IPS-15b (cell line): ENCODE data around the gene PRCP.
"Not testable (repeated sequence)": the region's sequence is repeated elsewhere in the genome, so short reads cannot be mapped to it uniquely, and the experiment has no call there.

Source experiments
- H3K27me3 ChIP-seq: one replicate; pipeline ENCODE4 v1.6.1; 2013; ENCODE audit warnings: low read length; ENCODE audit not compliant: control insufficient read depth, insufficient read depth
- H3K36me3 ChIP-seq: one replicate; pipeline ENCODE4 v1.6.1; 2013; ENCODE audit warnings: low read length; ENCODE audit not compliant: control insufficient read depth, insufficient read depth
- H3K4me1 ChIP-seq: one replicate; pipeline ENCODE4 v1.6.1; 2013; ENCODE audit warnings: mild to moderate bottlenecking, low read length; ENCODE audit not compliant: control insufficient read depth, insufficient read depth
- H3K4me3 ChIP-seq: one replicate; pipeline ENCODE4 v1.5.1; 2013; ENCODE audit warnings: low read depth, low read length
- H3K9ac ChIP-seq: one replicate; pipeline ENCODE4 v1.6.1; 2013; ENCODE audit warnings: low read depth, mild to moderate bottlenecking, low read length
- H3K9me3 ChIP-seq: one replicate; pipeline ENCODE4 v1.6.1; 2013; ENCODE audit warnings: mild to moderate bottlenecking, low read length; ENCODE audit not compliant: control insufficient read depth, insufficient read depth

Gene PRCP

GRCh38 chr11:82864268-82864667, 36.0 kb downstream of the PRCP start:
- Histone ChIP-seq H3K4me3 (no peak overlapping the region), H3K9me3 (no peaks in the 10 kb centered on the region)

GRCh38 chr11:82863209-82863608, 37.0 kb downstream of the PRCP start:
- Histone ChIP-seq H3K27me3 (no peaks in the 10 kb centered on the region), H3K9me3 (no peaks in the 10 kb centered on the region), H3K4me1 (no peaks in the 10 kb centered on the region), H3K36me3 (no peaks in the 10 kb centered on the region), H3K9ac (no peak overlapping the region), H3K4me3 (no peak overlapping the region)

More at GRCh38 chr11:82864268-82864667, 36.0 kb downstream of the PRCP start:
- Histone ChIP-seq H3K9ac (no peak overlapping the region), H3K4me1 (no peaks in the 10 kb centered on the region), H3K27me3 (no peaks in the 10 kb centered on the region), H3K36me3 (no peaks in the 10 kb centered on the region)

- no peak overlapping the region for H3K9ac ChIP-seq
- no peak overlapping the region for H3K4me3 ChIP-seq
- H3K4me1 ChIP-seq = no peaks in the 10 kb centered on the region
- H3K9me3 ChIP-seq = no peaks in the 10 kb centered on the region
- H3K27me3 ChIP-seq = no peaks in the 10 kb centered on the region
- no peaks in the 10 kb centered on the region for H3K36me3 ChIP-seq
Observed at GRCh38 chr11:82862379-82862778, 37.9 kb downstream of the PRCP start.

- H3K9me3 ChIP-seq = no peaks in the 10 kb centered on the region
- no peak overlapping the region for H3K4me3 ChIP-seq
- no peaks in the 10 kb centered on the region for H3K36me3 ChIP-seq
- H3K4me1 ChIP-seq = no peaks in the 10 kb centered on the region
- no peak overlapping the region for H3K9ac ChIP-seq
- no peaks in the 10 kb centered on the region for H3K27me3 ChIP-seq
Observed at GRCh38 chr11:82859750-82860149, 40.5 kb downstream of the PRCP start.

GRCh38 chr11:82858556-82859091, 41.6 kb downstream of the PRCP start:
- Histone ChIP-seq H3K36me3 (no peaks in the 10 kb centered on the region), H3K4me3 (no peak overlapping the region), H3K27me3 (no peaks in the 10 kb centered on the region), H3K9ac (no peak overlapping the region), H3K4me1 (no peaks in the 10 kb centered on the region), H3K9me3 (no peaks in the 10 kb centered on the region)

- no peaks in the 10 kb centered on the region for H3K27me3 ChIP-seq
- H3K4me3 ChIP-seq = no peak overlapping the region
- H3K9me3 ChIP-seq = no peaks in the 10 kb centered on the region
- no peak overlapping the region for H3K9ac ChIP-seq
- H3K4me1 ChIP-seq = no peaks in the 10 kb centered on the region
- no peaks in the 10 kb centered on the region for H3K36me3 ChIP-seq
Observed at GRCh38 chr11:82858133-82858532, 42.1 kb downstream of the PRCP start.

GRCh38 chr11:82857145-82857544, 43.1 kb downstream of the PRCP start:
- Histone ChIP-seq H3K9me3 (no peaks in the 10 kb centered on the region), H3K4me3 (no peak overlapping the region), H3K36me3 (no peaks in the 10 kb centered on the region), H3K27me3 (no peaks in the 10 kb centered on the region), H3K9ac (no peak overlapping the region), H3K4me1 (no peaks in the 10 kb centered on the region)

- H3K4me1 ChIP-seq = no peaks in the 10 kb centered on the region
- no peaks in the 10 kb centered on the region for H3K36me3 ChIP-seq
- H3K27me3 ChIP-seq = no peaks in the 10 kb centered on the region
- no peak overlapping the region for H3K4me3 ChIP-seq
- no peaks in the 10 kb centered on the region for H3K9me3 ChIP-seq
- no peak overlapping the region for H3K9ac ChIP-seq
Observed at GRCh38 chr11:82855616-82856015, 44.6 kb downstream of the PRCP start.

- H3K4me1 ChIP-seq, H3K27me3 ChIP-seq, H3K36me3 ChIP-seq, H3K4me3 ChIP-seq, H3K9ac ChIP-seq, H3K9me3 ChIP-seq: not testable (repeated sequence)
Observed at GRCh38 chr11:82854916-82855315, 45.3 kb downstream of the PRCP start.

- no peak overlapping the region for H3K9ac ChIP-seq
- H3K27me3 ChIP-seq = no peaks in the 10 kb centered on the region
- H3K36me3 ChIP-seq = no peaks in the 10 kb centered on the region
- H3K4me3 ChIP-seq = no peak overlapping the region
- H3K4me1 ChIP-seq = no peaks in the 10 kb centered on the region
- no peaks in the 10 kb centered on the region for H3K9me3 ChIP-seq
Observed at GRCh38 chr11:82854242-82854641, 46.0 kb downstream of the PRCP start.

- Histone ChIP-seq H3K27me3 (no peaks in the 10 kb centered on the region), H3K9me3 (no peaks in the 10 kb centered on the region), H3K4me3 (no peak overlapping the region), H3K9ac (no peak overlapping the region), H3K4me1 (no peaks in the 10 kb centered on the region), H3K36me3 (no peaks in the 10 kb centered on the region)
Observed at GRCh38 chr11:82848829-82849228, 51.4 kb downstream of the PRCP start.

- Histone ChIP-seq H3K4me1 (no peaks in the 10 kb centered on the region), H3K9me3 (no peaks in the 10 kb centered on the region), H3K9ac (no peak overlapping the region), H3K4me3 (no peak overlapping the region), H3K36me3 (no peaks in the 10 kb centered on the region), H3K27me3 (no peaks in the 10 kb centered on the region)
Observed at GRCh38 chr11:82845356-82846353, 54.6 kb downstream of the PRCP start.
